ENCODE data around the gene NACC1.
A peak's percentile ranks its signal among the peaks of the same experiment; 100 is the strongest.

The NACC1 gene

DNA sequence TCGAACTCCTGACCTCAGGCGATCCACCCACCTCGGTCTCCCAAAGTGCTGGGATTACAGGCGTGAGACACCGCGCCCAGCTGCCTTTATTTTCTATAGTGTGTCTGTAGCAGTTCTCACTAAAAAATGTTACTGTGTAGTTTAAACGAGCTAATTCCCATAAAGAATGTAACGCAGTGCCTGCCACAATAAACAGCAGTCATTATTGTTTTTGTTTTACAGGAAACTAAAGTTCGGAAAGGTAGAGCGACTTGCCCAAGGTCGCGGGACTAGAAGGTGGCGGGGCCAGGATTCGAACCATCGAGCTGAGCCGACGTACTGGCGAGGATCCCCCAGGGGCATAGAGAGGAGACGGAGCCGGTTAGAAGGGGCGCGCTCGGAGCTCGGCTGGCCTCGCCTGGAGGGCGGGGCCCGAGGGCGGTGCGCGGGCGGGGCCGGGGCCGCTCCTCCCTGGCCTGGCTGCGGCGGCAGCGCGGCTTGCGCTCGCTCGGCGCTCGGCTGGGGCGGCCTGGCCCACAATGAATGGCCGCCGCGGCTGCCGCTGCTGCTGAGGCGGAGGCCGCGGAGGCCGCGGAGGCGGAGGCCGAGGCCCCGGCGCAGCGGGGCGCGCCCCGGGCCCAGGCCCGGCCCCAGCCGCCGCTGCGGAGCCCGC, at the start of gene NACC1:
Gene NACC1, plus strand, starts transcription at position 493 of the 652 bp plus-strand sequence. CDS start 16,944 bp downstream, outside the sequence.
- no peak for TF ChIP-seq GATA1 (IDR thresholded peaks at IDR 0.05; ENCODE audit: low read depth, low read length)
- TF ChIP-seq POLR2A (IDR thresholded peaks at IDR 0.05; ENCODE audit: low read length) = peak; percentile 25
- DNase-seq = peak; percentile 93 to 95

DNA sequence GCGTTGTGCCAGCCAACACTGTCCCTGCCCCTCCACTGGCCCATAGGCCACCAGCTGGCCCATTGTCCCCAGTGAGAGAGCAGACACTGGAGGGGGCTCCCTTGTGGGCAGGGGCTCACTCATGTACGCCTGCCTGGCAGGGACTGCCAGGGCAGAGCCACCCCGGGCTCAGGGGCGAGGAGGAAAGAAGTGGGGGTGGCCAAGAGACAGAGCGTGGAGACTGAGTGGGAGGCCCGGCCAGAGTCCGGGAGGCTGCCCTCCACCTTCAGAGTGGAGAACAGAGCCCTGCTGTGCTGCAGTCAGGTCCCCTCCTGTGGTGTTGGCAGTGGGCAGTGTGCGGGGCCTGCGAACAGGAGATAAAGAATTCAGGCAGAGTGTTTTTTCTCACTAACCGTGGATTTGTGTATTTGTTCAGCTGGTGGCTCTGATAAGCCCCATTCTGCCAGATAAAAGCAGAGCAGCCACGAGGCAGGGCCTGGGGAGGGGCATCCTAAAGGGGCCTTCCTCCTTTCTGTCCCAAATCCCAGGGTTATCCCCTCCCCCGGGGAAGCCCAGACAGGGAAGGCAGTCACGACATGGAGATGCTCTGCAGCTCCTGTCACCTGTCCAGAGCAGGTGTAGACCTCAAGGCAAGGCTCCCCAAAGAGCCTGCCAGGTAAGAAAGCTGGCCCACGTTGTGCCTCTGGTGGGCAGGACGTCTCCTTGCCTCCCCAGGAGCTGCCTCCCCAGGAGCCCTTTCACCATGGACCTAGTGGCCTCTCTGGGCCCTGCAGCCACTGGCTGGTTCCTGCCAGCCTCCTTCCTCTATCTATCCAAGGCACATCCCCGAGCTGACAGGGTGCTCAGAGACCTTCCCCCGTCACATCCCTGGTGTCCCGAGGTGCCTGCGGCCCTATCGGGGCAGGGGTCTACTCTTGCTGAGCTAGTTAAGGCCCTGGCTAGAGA, 48.4 kb upstream of the NACC1 start:
- peak; percentile 95 to 98 for DNase-seq
- TF ChIP-seq GATA1 (IDR thresholded peaks at IDR 0.05; ENCODE audit: low read depth, low read length) = peak; percentile 95
- peak; percentile 83 for TF ChIP-seq POLR2A (IDR thresholded peaks at IDR 0.05; ENCODE audit: low read length)

DNA sequence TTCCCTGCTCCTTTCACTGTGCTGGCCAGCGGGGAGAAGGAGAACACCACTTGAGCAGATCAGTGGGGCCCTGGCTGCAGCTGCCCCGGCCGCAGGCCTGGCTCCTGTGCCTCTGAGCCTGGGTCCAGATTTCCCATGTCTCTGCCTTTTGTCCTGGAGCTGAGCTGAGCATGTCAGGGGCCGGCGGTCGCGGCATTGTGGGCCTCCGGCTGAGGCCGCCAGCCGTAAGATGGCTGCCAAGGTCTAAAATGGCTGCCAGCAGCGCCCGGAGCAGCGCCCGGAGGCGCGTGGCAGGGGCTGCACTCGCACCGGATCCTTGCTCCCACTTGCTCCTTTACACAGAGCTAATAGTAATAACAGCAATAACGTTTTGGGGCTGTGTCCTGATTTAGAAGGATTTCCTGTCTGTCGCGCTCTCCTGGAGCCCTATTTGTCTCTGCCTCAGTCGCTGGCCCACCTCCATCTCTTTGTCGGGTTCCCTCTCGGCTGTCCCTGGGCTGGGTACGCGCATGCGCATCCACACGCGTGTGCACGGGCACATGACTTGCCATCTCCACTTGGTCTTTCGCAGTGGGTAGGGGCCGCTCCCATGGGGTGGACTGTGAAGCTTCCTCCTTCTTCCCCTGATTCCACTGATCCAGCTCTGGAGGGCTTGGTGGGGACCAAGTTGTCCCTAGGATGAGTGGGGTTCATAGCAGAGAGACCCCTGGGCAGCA, 47.5 kb upstream of the NACC1 start:
- no peak for TF ChIP-seq POLR2A (IDR thresholded peaks at IDR 0.05; ENCODE audit: low read length)
- no peak for TF ChIP-seq GATA1 (IDR thresholded peaks at IDR 0.05; ENCODE audit: low read depth, low read length)
- DNase-seq = no peak

DNA sequence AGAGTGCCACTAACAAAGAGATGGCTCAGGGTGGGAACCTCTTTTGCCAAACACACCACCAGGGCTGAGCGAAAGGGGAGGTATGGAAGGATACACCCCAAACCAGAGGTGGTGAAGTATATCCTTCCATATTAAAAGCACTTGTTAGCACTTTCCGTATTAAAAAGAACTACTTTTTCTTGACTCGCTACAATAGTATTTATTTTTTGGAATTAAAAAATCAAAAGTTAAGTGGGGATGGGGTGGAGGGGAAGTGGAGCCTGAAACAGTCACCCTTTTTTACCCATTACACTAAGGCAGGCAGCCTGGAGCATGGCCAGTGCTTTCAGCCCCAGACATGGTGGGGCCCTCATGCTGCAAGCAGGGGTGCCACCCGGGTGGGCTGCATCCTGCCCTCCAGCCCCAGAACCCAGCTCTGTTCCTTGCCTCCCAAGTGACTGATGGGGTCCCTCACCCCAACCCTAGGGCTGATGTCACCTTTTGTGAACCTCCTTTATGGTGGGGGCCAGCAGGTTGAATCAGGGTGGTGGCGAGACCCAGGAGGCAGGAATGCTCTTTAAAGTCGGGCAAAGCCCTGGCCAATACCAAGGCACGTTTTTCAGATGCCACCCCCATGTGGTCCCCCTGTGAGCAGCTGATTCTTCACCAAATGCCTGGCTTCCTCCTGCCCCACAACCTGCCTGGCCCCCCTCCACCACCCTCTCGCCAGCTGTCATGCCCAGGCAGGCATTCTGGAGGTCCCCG, 46.4 kb upstream of the NACC1 start:
- no peak for DNase-seq
- TF ChIP-seq POLR2A (IDR thresholded peaks at IDR 0.05; ENCODE audit: low read length) = no peak
- no peak for TF ChIP-seq GATA1 (IDR thresholded peaks at IDR 0.05; ENCODE audit: low read depth, low read length)

DNA sequence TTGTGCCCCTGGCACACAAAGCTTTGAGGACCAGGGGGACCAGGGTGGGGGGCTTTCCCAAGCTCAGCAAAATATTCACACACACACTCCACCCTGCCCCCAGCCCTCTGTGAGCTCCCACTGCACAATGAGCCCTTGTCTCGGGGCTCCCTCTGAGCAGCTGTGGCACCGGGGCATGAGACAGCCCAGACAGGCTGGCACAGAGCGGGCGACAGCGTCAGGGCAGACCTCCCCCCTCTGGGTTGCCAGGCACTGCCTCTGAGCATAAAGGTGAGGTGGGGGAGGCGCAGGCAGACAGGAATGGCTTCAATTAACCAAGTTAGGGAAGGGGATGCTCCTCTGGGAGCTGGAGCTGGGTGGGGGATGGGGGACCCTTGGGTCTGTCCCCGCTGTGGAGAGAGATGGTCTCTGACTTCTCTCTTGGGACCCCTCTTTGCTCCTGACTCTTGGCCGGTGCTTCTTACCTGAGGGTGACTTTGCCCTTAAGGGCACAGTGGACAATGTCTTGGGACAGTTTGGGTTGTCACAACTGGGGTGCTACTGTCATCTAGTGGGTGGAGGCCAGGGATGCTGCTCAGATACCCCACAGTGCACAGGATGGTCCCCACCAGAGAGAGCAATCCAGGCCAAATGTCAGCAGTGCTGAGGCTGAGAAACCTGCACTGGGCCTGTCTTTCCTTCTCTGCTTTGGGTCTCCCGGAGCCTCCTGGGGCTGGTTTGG, 45.7 kb upstream of the NACC1 start:
- TF ChIP-seq POLR2A (IDR thresholded peaks at IDR 0.05; ENCODE audit: low read length) (no peak), GATA1 (IDR thresholded peaks at IDR 0.05; ENCODE audit: low read depth, low read length) (no peak)
- DNase-seq = peak; percentile 54 to 55

DNA sequence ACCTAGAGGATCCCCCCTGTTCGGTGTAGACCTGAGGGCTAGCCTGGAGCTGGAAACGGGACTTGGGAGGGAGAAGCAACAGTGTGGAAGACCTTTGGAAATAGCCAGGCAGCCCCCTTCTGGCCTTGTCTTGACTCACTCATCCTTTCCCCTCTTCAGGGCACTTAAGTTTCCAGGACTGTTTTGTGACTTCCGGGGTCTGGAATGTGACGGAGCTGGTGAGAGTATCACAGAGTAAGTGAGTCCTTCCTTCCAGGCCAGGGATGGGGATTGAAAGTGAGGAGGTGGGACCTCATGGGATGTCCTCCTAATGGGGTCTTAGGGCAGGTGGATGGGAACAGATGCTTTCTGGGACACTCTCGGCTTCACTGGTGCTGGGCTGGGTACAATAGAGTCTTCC, 44.8 kb upstream of the NACC1 start:
- TF ChIP-seq GATA1 (IDR thresholded peaks at IDR 0.05; ENCODE audit: low read depth, low read length) (no peak), POLR2A (IDR thresholded peaks at IDR 0.05; ENCODE audit: low read length) (no peak)

DNA sequence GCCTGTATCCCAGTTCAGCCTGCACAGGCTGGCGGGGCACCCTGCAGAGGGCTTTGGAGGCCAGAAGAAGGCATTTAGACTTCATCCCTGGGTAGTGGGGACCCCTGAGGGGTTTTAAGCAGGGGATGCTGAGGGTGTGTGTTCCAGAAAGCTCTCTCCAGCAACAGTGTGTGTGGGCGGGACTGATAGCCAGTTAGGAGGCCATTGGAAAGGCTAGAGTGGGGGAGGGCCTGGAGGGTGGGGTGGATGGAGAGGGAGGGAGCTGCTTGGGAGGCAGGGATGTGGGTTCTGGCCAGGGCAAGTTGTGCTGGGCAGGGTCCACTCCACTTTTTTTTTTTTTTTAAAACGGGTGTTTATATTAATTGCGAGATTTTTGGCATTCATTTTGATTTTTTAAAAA, 43.7 kb upstream of the NACC1 start:
- TF ChIP-seq POLR2A (IDR thresholded peaks at IDR 0.05; ENCODE audit: low read length) (no peak), GATA1 (IDR thresholded peaks at IDR 0.05; ENCODE audit: low read depth, low read length) (no peak)
- no peak for DNase-seq

More for the DNA sequence above, 44.8 kb upstream of the NACC1 start:
- DNase-seq = no peak

DNA sequence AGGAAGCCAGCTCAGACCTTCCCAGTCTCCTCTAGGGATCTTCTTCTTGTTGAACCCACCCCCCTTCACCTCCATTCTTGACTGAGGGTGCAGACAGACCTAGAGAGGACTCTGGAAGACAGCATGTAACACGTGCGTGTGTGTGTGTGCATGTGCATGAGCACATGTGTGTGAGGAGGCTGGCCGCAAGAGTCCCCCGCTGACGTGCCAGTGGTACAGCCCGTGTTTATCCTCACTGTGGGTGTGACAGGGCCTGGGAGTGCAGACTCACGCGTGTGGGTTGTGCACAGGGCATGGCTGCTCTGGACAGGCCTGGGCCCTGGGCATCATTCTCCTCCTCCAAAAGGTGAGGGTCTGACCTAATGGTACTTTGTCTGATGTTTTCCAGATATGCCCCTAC, 41.7 kb upstream of the NACC1 start:
- DNase-seq = peak; percentile 52 to 54
- TF ChIP-seq POLR2A (IDR thresholded peaks at IDR 0.05; ENCODE audit: low read length) (peak; percentile 39), GATA1 (IDR thresholded peaks at IDR 0.05; ENCODE audit: low read depth, low read length) (no peak)

DNA sequence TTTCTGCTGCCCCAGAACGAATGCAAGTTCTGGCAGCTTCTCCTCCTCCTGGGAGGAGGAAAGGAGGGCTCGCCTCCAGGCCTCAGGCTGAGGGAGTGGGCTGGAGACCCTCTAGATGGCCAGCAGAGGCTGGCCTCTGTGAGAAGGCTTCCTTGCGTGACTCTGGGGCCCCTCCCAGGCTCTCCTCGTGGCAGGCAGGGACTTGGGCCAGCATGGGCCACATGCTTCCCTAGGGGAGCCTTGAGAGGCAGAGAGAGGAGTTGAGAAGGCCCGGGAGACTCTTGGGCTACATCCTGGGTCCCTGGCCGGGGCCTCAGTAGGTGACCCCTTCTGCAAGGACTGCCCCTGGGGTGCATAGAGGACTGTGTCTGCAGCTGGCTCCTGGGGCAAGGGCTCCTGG, 41.3 kb upstream of the NACC1 start:
- no peak for TF ChIP-seq POLR2A (IDR thresholded peaks at IDR 0.05; ENCODE audit: low read length)
- no peak for TF ChIP-seq GATA1 (IDR thresholded peaks at IDR 0.05; ENCODE audit: low read depth, low read length)
- peak in 1 of 2 experiments; percentile 40 for DNase-seq

DNA sequence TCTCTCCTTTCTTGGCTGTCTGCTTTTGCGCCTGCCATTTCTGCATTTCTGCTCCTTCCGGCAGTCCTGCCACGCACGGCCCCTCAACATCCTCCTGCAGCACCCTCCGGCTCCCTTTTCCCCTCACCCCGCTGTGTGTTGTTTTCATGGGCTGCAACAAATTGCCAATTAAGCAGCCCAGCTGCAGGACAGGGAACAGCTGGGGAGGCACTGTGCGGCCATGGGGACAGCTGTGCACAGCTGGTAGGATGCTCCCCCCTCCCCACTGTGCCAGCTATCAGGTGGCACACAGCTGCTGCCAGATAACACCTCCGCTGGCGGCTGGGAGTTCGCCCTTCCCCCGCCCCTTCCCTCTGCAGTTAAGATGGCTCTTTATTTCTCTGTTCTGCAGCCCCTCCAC, 40.8 kb upstream of the NACC1 start:
- TF ChIP-seq POLR2A (IDR thresholded peaks at IDR 0.05; ENCODE audit: low read length) (peak; percentile 37), GATA1 (IDR thresholded peaks at IDR 0.05; ENCODE audit: low read depth, low read length) (no peak)

DNA sequence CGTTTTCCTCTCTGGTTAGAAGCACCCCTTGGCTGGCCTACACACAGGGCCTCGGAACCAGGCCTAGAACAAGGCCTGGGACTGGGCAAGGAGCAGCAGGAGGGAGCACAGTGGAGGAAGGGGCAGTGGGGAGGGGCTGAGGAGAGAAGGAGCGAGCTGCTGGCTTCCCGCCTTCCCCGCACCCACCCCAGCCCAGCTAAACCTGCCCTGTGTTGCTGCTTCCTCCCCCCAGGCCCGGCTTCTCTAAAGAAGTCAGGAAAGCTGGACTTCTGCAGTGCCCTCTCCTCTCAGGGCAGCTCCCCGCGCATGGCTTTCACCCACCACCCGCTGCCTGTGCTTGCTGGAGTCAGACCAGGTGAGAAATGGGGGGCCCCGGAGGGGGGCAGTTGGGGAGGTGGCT, 39.7 kb upstream of the NACC1 start:
- no peak for DNase-seq

More for the DNA sequence above, 40.8 kb upstream of the NACC1 start:
- peak; percentile 90 to 93 for DNase-seq

DNA sequence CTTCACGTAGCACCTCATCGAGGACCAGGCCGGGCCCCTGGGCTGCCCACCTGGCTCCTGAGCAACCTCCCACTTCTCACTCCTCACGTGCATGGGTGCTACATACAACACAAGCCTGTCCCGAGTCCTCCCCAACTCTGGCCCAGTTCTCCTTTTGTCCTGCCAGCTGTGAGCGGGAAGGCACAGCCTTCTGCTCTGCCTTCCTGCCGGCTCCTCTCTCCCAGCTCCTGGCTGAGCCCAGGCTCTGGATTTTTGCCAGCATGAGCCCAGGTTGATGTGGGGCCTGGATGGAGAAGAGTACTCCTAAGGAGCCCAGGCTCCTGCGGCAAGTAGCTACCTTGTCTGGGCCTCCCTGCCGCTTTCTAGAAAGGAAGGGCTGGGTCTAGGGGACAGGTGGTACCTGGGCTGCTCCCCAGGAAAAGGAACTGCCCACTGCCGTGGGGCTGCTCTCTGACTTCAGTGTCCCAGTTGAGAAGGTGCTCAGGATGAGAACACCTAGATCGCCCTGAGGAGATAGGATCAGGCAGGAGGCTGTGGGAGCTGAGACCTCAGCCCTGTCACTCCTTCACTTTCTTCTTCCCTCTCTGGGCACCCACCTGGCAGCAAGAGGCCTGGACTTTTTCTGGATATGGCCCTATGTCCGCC, 39.0 kb upstream of the NACC1 start:
- no peak for DNase-seq
- no peak for TF ChIP-seq GATA1 (IDR thresholded peaks at IDR 0.05; ENCODE audit: low read depth, low read length)
- TF ChIP-seq POLR2A (IDR thresholded peaks at IDR 0.05; ENCODE audit: low read length) = no peak

More for the DNA sequence above, 39.7 kb upstream of the NACC1 start:
- TF ChIP-seq GATA1 (IDR thresholded peaks at IDR 0.05; ENCODE audit: low read depth, low read length) = no peak
- no peak for TF ChIP-seq POLR2A (IDR thresholded peaks at IDR 0.05; ENCODE audit: low read length)
